ENCODE results near the gene COMMD9. TPM values are rescaled to one million over a fixed set of nuclear protein-coding genes. Genes with fewer than 3 reads are reported as not detected.

COMMD9 gene
- total and polyA plus RNA-seq, 4 donors, result 50.1 to 152 (median 121) TPM

- Histone ChIP-seq H3K27me3 (ENCODE audit: control insufficient read depth, insufficient read depth, low read length) (no peaks in the 10 kb centered on the region), H3K4me3 (ENCODE audit: low read depth, low read length) (no peak overlapping the region), H3K4me1 (ENCODE audit: control insufficient read depth, insufficient read depth, low read length) (peaks cover 2% of the 10 kb centered on the region), H3K27ac (ENCODE audit: low read depth, low read length) (no peak overlapping the region), H3K36me3 (ENCODE audit: control insufficient read depth, insufficient read depth, low read length) (no peaks in the 10 kb centered on the region), H3K9me3 (ENCODE audit: control insufficient read depth, insufficient read depth, low read length) (no peaks in the 10 kb centered on the region)
- no CpG with 5 or more reads among the region's 2 CpGs for WGBS (ENCODE audit: insufficient coverage)
- DNase-seq (ENCODE audit: low read depth in 4 of 6, low spot score in 6 of 6), result no peak
Measured at GRCh38 chr11:36234825-36235224, 54.4 kb downstream of the COMMD9 start.

GRCh38 chr11:36233204-36233603 is 56.0 kb downstream of the COMMD9 start:
- no peaks in the 10 kb centered on the region for H3K27me3 ChIP-seq (ENCODE audit: control insufficient read depth, insufficient read depth, low read length)
- DNase-seq (ENCODE audit: low read depth in 4 of 6, low spot score in 6 of 6), result peak in 2 of 6 donors; percentile 45 to 69
- 0% methylated on average over 1 of the region's 3 CpGs for WGBS (ENCODE audit: insufficient coverage)

GRCh38 chr11:36230779-36231699 is 58.2 kb downstream of the COMMD9 start:
- Histone ChIP-seq H3K4me3 (ENCODE audit: low read depth, low read length) (no peak overlapping the region), H3K9me3 (ENCODE audit: control insufficient read depth, insufficient read depth, low read length) (no peaks in the 10 kb centered on the region), H3K27ac (ENCODE audit: low read depth, low read length) (peak overlapping the region; percentile 12), H3K36me3 (ENCODE audit: control insufficient read depth, insufficient read depth, low read length) (peaks cover 12% of the 10 kb centered on the region), H3K27me3 (ENCODE audit: control insufficient read depth, insufficient read depth, low read length) (no peaks in the 10 kb centered on the region), H3K4me1 (ENCODE audit: control insufficient read depth, insufficient read depth, low read length) (peaks cover 2% of the 10 kb centered on the region)
- WGBS (ENCODE audit: insufficient coverage), result 30% methylated on average over 4 of the region's 11 CpGs
- DNase-seq (ENCODE audit: low read depth in 4 of 6, low spot score in 6 of 6), result peak in 2 of 6 donors; percentile 50 to 57

More at GRCh38 chr11:36233204-36233603, 56.0 kb downstream of the COMMD9 start:
- H3K9me3 ChIP-seq (ENCODE audit: control insufficient read depth, insufficient read depth, low read length), result no peaks in the 10 kb centered on the region
- peaks cover 7% of the 10 kb centered on the region for H3K36me3 ChIP-seq (ENCODE audit: control insufficient read depth, insufficient read depth, low read length)
- H3K27ac ChIP-seq (ENCODE audit: low read depth, low read length), result no peak overlapping the region
- no peak overlapping the region for H3K4me3 ChIP-seq (ENCODE audit: low read depth, low read length)
- peaks cover 2% of the 10 kb centered on the region for H3K4me1 ChIP-seq (ENCODE audit: control insufficient read depth, insufficient read depth, low read length)

GRCh38 chr11:36229091-36229705 is 60.0 kb downstream of the COMMD9 start:
- WGBS (ENCODE audit: insufficient coverage), result 91% methylated on average over 9 of the region's 12 CpGs
- no peak for DNase-seq (ENCODE audit: low read depth in 4 of 6, low spot score in 6 of 6)
- H3K4me1 ChIP-seq (ENCODE audit: control insufficient read depth, insufficient read depth, low read length), result peaks cover 2% of the 10 kb centered on the region
- H3K9me3 ChIP-seq (ENCODE audit: control insufficient read depth, insufficient read depth, low read length), result no peaks in the 10 kb centered on the region
- H3K4me3 ChIP-seq (ENCODE audit: low read depth, low read length), result no peak overlapping the region
- H3K36me3 ChIP-seq (ENCODE audit: control insufficient read depth, insufficient read depth, low read length), result peaks cover 12% of the 10 kb centered on the region
- H3K27me3 ChIP-seq (ENCODE audit: control insufficient read depth, insufficient read depth, low read length), result no peaks in the 10 kb centered on the region
- H3K27ac ChIP-seq (ENCODE audit: low read depth, low read length), result no peak overlapping the region

GRCh38 chr11:36228689-36229088 is 60.5 kb downstream of the COMMD9 start:
- no peak overlapping the region for H3K4me3 ChIP-seq (ENCODE audit: low read depth, low read length)
- H3K27me3 ChIP-seq (ENCODE audit: control insufficient read depth, insufficient read depth, low read length), result no peaks in the 10 kb centered on the region
- peaks cover 2% of the 10 kb centered on the region for H3K4me1 ChIP-seq (ENCODE audit: control insufficient read depth, insufficient read depth, low read length)
- no peak for DNase-seq (ENCODE audit: low read depth in 4 of 6, low spot score in 6 of 6)
- H3K36me3 ChIP-seq (ENCODE audit: control insufficient read depth, insufficient read depth, low read length), result peaks cover 12% of the 10 kb centered on the region
- no peaks in the 10 kb centered on the region for H3K9me3 ChIP-seq (ENCODE audit: control insufficient read depth, insufficient read depth, low read length)
- WGBS (ENCODE audit: insufficient coverage), result 89% methylated on average over 6 of the region's 8 CpGs
- no peak overlapping the region for H3K27ac ChIP-seq (ENCODE audit: low read depth, low read length)

- peaks cover 12% of the 10 kb centered on the region for H3K36me3 ChIP-seq (ENCODE audit: control insufficient read depth, insufficient read depth, low read length)
- no peaks in the 10 kb centered on the region for H3K27me3 ChIP-seq (ENCODE audit: control insufficient read depth, insufficient read depth, low read length)
- no peak for DNase-seq (ENCODE audit: low read depth in 4 of 6, low spot score in 6 of 6)
- no peak overlapping the region for H3K4me3 ChIP-seq (ENCODE audit: low read depth, low read length)
- peaks cover 3% of the 10 kb centered on the region for H3K4me1 ChIP-seq (ENCODE audit: control insufficient read depth, insufficient read depth, low read length)
- over 99% methylated on average over 13 of the region's 15 CpGs for WGBS (ENCODE audit: insufficient coverage)
- no peaks in the 10 kb centered on the region for H3K9me3 ChIP-seq (ENCODE audit: control insufficient read depth, insufficient read depth, low read length)
- H3K27ac ChIP-seq (ENCODE audit: low read depth, low read length), result no peak overlapping the region
Measured at GRCh38 chr11:36227044-36227443, 62.2 kb downstream of the COMMD9 start.

GRCh38 chr11:36224209-36224882 is 64.9 kb downstream of the COMMD9 start:
- H3K36me3 ChIP-seq (ENCODE audit: control insufficient read depth, insufficient read depth, low read length), result peaks cover 11% of the 10 kb centered on the region
- H3K27me3 ChIP-seq (ENCODE audit: control insufficient read depth, insufficient read depth, low read length), result no peaks in the 10 kb centered on the region
- H3K9me3 ChIP-seq (ENCODE audit: control insufficient read depth, insufficient read depth, low read length), result no peaks in the 10 kb centered on the region
- DNase-seq (ENCODE audit: low read depth in 4 of 6, low spot score in 6 of 6), result peak in 1 of 6 donors; percentile 17
- peaks cover 3% of the 10 kb centered on the region for H3K4me1 ChIP-seq (ENCODE audit: control insufficient read depth, insufficient read depth, low read length)
- no peak overlapping the region for H3K27ac ChIP-seq (ENCODE audit: low read depth, low read length)
- no peak overlapping the region for H3K4me3 ChIP-seq (ENCODE audit: low read depth, low read length)
- 80% methylated on average over 4 of the region's 5 CpGs for WGBS (ENCODE audit: insufficient coverage)

- peak in 2 of 6 donors; percentile 49 to 83 for DNase-seq (ENCODE audit: low read depth in 4 of 6, low spot score in 6 of 6)
- WGBS (ENCODE audit: insufficient coverage), result 48% methylated on average over 9 of the region's 14 CpGs
- H3K27me3 ChIP-seq (ENCODE audit: control insufficient read depth, insufficient read depth, low read length), result no peaks in the 10 kb centered on the region
- H3K27ac ChIP-seq (ENCODE audit: low read depth, low read length), result no peak overlapping the region
- peaks cover 5% of the 10 kb centered on the region for H3K36me3 ChIP-seq (ENCODE audit: control insufficient read depth, insufficient read depth, low read length)
- H3K4me1 ChIP-seq (ENCODE audit: control insufficient read depth, insufficient read depth, low read length), result peaks cover 3% of the 10 kb centered on the region
- no peak overlapping the region for H3K4me3 ChIP-seq (ENCODE audit: low read depth, low read length)
- no peaks in the 10 kb centered on the region for H3K9me3 ChIP-seq (ENCODE audit: control insufficient read depth, insufficient read depth, low read length)
Measured at GRCh38 chr11:36222831-36223635, 66.2 kb downstream of the COMMD9 start.
